ENCODE measurements around the gene FBXO42. TPM values are rescaled to one million over a fixed set of nuclear protein-coding genes. Genes with fewer than 3 reads are reported as not detected.

Gene FBXO42
- total and polyA plus RNA-seq, 9 of the 15 experiments (the other 6 are each of a cell fraction or from before 2014, with no cell fraction given): 7.2 to 24.8 (median 17.4) TPM

DNA sequence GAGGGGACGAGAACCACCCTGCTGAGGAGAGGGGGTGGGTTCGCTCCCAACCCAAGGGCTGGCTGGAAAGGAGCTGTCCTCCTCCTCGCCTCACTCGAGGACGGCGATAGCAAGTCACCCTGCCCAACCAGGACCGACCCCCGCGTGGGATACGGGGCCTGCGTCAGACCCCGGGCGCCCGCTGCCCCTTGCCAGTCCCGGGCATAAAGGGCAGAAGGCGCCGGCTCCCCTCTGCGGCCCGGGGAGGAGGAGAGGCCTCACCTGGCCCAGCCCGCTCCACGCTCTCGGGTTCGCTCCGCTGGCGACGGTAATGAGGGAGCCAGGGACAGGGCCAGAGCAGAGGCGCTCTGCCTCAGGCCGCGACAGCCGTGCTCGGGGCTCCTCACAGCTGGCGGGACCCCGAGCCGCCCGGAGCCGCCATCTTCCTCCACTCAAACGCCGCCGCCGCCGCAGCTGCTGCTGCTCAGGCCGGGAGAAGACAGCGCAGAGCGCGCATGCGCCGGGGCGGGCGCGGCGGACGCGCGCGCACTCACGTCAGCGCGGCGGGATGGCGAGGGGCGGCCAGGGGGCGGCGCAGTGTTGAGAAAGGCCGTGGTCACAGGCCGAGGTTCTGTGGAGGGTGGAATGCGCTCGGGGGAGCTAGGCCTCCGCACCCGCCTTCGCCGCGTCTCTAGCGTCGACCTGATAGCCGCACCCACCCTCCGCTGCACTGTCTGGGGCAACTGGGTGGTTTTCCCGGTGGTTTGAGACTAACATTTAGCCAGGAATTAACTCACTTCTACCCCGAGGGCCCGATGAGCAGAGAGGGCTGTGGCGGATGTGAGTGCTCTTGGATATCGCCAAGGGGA, at the start of gene FBXO42 (continued):
- TF ChIP-seq, protein P1, sequence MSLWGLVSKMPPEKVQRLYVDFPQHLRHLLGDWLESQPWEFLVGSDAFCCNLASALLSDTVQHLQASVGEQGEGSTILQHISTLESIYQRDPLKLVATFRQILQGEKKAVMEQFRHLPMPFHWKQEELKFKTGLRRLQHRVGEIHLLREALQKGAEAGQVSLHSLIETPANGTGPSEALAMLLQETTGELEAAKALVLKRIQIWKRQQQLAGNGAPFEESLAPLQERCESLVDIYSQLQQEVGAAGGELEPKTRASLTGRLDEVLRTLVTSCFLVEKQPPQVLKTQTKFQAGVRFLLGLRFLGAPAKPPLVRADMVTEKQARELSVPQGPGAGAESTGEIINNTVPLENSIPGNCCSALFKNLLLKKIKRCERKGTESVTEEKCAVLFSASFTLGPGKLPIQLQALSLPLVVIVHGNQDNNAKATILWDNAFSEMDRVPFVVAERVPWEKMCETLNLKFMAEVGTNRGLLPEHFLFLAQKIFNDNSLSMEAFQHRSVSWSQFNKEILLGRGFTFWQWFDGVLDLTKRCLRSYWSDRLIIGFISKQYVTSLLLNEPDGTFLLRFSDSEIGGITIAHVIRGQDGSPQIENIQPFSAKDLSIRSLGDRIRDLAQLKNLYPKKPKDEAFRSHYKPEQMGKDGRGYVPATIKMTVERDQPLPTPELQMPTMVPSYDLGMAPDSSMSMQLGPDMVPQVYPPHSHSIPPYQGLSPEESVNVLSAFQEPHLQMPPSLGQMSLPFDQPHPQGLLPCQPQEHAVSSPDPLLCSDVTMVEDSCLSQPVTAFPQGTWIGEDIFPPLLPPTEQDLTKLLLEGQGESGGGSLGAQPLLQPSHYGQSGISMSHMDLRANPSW (CRISPR knock-in tag; IDR thresholded peaks at IDR 0.05): no peak
- peak; percentile 87 for TF ChIP-seq TBP (optimal IDR thresholded peaks at IDR 0.05; ENCODE audit: low read depth, low read length)
- TF ChIP-seq PRPF4 (IDR thresholded peaks at IDR 0.05; ENCODE audit: insufficient read depth, low read depth, low read length, poor library complexity, severe bottlenecking): no peak
- peak; percentile 55 for TF ChIP-seq EGR1 (conservative IDR thresholded peaks at IDR 0.05)
- TF ChIP-seq, protein P2, sequence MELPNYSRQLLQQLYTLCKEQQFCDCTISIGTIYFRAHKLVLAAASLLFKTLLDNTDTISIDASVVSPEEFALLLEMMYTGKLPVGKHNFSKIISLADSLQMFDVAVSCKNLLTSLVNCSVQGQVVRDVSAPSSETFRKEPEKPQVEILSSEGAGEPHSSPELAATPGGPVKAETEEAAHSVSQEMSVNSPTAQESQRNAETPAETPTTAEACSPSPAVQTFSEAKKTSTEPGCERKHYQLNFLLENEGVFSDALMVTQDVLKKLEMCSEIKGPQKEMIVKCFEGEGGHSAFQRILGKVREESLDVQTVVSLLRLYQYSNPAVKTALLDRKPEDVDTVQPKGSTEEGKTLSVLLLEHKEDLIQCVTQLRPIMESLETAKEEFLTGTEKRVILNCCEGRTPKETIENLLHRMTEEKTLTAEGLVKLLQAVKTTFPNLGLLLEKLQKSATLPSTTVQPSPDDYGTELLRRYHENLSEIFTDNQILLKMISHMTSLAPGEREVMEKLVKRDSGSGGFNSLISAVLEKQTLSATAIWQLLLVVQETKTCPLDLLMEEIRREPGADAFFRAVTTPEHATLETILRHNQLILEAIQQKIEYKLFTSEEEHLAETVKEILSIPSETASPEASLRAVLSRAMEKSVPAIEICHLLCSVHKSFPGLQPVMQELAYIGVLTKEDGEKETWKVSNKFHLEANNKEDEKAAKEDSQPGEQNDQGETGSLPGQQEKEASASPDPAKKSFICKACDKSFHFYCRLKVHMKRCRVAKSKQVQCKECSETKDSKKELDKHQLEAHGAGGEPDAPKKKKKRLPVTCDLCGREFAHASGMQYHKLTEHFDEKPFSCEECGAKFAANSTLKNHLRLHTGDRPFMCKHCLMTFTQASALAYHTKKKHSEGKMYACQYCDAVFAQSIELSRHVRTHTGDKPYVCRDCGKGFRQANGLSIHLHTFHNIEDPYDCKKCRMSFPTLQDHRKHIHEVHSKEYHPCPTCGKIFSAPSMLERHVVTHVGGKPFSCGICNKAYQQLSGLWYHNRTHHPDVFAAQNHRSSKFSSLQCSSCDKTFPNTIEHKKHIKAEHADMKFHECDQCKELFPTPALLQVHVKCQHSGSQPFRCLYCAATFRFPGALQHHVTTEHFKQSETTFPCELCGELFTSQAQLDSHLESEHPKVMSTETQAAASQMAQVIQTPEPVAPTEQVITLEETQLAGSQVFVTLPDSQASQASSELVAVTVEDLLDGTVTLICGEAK (IDR thresholded peaks at IDR 0.05): no peak
- TF ChIP-seq, protein P2 (CRISPR knock-in tag; IDR thresholded peaks at IDR 0.05): peak; percentile 26; the same call in 1 of the 2 replicates
- TF ChIP-seq ZNF197 (CRISPR knock-in tag; IDR thresholded peaks at IDR 0.05; ENCODE audit: low read depth): no peak
- TF ChIP-seq ZNF121 (CRISPR knock-in tag; conservative IDR thresholded peaks at IDR 0.05): no peak
- no peak for TF ChIP-seq ARNT (IDR thresholded peaks at IDR 0.05)
- peak; percentile 72 for TF ChIP-seq XRCC5 (IDR thresholded peaks at IDR 0.05; ENCODE audit: low read depth, low read length)
- TF ChIP-seq HDAC2 (IDR thresholded peaks at IDR 0.05): no peak
- TF ChIP-seq, protein P3, sequence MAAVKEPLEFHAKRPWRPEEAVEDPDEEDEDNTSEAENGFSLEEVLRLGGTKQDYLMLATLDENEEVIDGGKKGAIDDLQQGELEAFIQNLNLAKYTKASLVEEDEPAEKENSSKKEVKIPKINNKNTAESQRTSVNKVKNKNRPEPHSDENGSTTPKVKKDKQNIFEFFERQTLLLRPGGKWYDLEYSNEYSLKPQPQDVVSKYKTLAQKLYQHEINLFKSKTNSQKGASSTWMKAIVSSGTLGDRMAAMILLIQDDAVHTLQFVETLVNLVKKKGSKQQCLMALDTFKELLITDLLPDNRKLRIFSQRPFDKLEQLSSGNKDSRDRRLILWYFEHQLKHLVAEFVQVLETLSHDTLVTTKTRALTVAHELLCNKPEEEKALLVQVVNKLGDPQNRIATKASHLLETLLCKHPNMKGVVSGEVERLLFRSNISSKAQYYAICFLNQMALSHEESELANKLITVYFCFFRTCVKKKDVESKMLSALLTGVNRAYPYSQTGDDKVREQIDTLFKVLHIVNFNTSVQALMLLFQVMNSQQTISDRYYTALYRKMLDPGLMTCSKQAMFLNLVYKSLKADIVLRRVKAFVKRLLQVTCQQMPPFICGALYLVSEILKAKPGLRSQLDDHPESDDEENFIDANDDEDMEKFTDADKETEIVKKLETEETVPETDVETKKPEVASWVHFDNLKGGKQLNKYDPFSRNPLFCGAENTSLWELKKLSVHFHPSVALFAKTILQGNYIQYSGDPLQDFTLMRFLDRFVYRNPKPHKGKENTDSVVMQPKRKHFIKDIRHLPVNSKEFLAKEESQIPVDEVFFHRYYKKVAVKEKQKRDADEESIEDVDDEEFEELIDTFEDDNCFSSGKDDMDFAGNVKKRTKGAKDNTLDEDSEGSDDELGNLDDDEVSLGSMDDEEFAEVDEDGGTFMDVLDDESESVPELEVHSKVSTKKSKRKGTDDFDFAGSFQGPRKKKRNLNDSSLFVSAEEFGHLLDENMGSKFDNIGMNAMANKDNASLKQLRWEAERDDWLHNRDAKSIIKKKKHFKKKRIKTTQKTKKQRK (IDR thresholded peaks at IDR 0.05; ENCODE audit: borderline replicate concordance, low read depth, low read length): no peak

Measured in K562 (cell line).